HepG2 (cell line): ENCODE results near the gene ZCCHC4. TPM values are rescaled to one million over a fixed set of nuclear protein-coding genes. Genes with fewer than 3 reads are reported as not detected.

ENCODE experiments used
- ATAC-seq: fragments of 200-7000 bp; cut with Tn5 transposase; 3 replicates; pipeline ENCODE4 v1.9.1; 2020; ENCODE audit warnings: mild to moderate bottlenecking, moderate library complexity
- BruUV-seq: library from RNA; stranded (reverse); fragments of 400-500 nt; replicated peaks from 2 replicates; lab custom pipeline; 2021; lab: Mats Ljungman, UMichigan
- CTCF ChIA-PET: fragments of 300-600 bp; formaldehyde crosslinking; extraction: SDS; loops from one replicate; lab custom pipeline; 2021; ENCODE audit warnings: low total read pairs, inconsistent platforms, low intra/inter-chr PET ratio; lab: Yijun Ruan, JAX
- POLR2A ChIA-PET: fragments of 350-600 bp; sonication (Branson Sonifier 250); formaldehyde crosslinking; loops from one replicate; lab custom pipeline; 2020; ENCODE audit warnings: antibody characterized with exemption, inconsistent platforms; lab: Yijun Ruan, JAX
- DNase-seq: peaks from one replicate; pipeline ENCODE4 v3.0.0-alpha.2; 2015; ENCODE audit warnings: low spot score
- FAIRE-seq: peaks from 3 replicates; lab custom pipeline; 2011; peaks lifted over from hg19 to GRCh38; lab: Jason Lieb, UNC
- H2AFZ ChIP-seq: one replicate; pipeline ENCODE4 v1.6.1; 2011; ENCODE audit warnings: low read length, inconsistent platforms
- H3K27ac ChIP-seq: fragments of 300-600 bp; 3 replicates; pipeline ENCODE4 v1.8.0; 2011; ENCODE audit warnings: mixed run types, mild to moderate bottlenecking, mixed read lengths, low read length, inconsistent platforms; ENCODE audit not compliant: insufficient read depth; ENCODE audit errors: extremely low read length
- H3K27me3 ChIP-seq, 2 experiments: fragments of 200-600 bp in 1 of 2; 2 replicates in 1 of 2; 3 replicates in 1 of 2; pipeline versions ENCODE4 v1.6.0 to v1.8.0; 2011; ENCODE audit warnings: low read length in 2 of 2, mild to moderate bottlenecking in 2 of 2, moderate library complexity in 2 of 2, inconsistent platforms in 1 of 2; ENCODE audit not compliant: insufficient read depth in 2 of 2, control insufficient read depth in 1 of 2
- H3K36me3 ChIP-seq, 2 experiments: fragments of 200-600 bp in 1 of 2; replicated peaks in 1 of 2; 2 replicates in 1 of 2; 3 replicates in 1 of 2; pipeline versions ENCODE4 v1.5.1 to v1.8.0; 2011; ENCODE audit warnings: low read length in 2 of 2, inconsistent platforms in 1 of 2; ENCODE audit not compliant: insufficient read depth in 2 of 2, control insufficient read depth in 1 of 2
- H3K4me1 ChIP-seq: 2 replicates; pipeline ENCODE4 v1.5.1; 2012; ENCODE audit warnings: low read length, inconsistent platforms; ENCODE audit not compliant: insufficient read depth
- H3K4me2 ChIP-seq: 2 replicates; pipeline ENCODE4 v1.6.0; 2011; ENCODE audit warnings: low read depth, low read length, inconsistent platforms
- H3K4me3 ChIP-seq, 3 experiments: fragments of 200-600 bp in 1 of 3; sonication (generic), shearing (Covaris generic) in 1 of 3; replicated peaks in 1 of 3; 2 replicates each; pipeline ENCODE4 v1.5.1; 2011 to 2016; ENCODE audit warnings: low read length in 3 of 3, inconsistent platforms in 2 of 3, low read depth in 2 of 3, mild to moderate bottlenecking in 2 of 3, control low read depth in 1 of 3, mixed read lengths in 1 of 3; ENCODE audit not compliant: insufficient read depth in 1 of 3
- H3K79me2 ChIP-seq: one replicate; pipeline ENCODE4 v1.6.1; 2011; ENCODE audit warnings: low read length, inconsistent platforms; ENCODE audit not compliant: insufficient read depth
- H3K9ac ChIP-seq: 2 replicates; pipeline ENCODE4 v1.6.0; 2011; ENCODE audit warnings: mild to moderate bottlenecking, low read depth, low read length, inconsistent platforms; ENCODE audit not compliant: insufficient read depth
- H3K9me3 ChIP-seq: 2 replicates; pipeline ENCODE4 v1.5.1; 2012; ENCODE audit warnings: mild to moderate bottlenecking, low read length
- H4K20me1 ChIP-seq: 2 replicates; pipeline ENCODE4 v1.6.0; 2011; ENCODE audit warnings: inconsistent platforms, mild to moderate bottlenecking, low read length, moderate library complexity; ENCODE audit not compliant: insufficient read depth
- ATF3 ChIP-seq: sonication (generic); formaldehyde crosslinking; IDR thresholded peaks from 2 replicates; pipeline ENCODE4 v1.4.0; 2020; ENCODE audit warnings: missing genetic modification reagents
- CEBPG ChIP-seq: IDR thresholded peaks from 2 replicates; pipeline ENCODE4 v1.6.1; 2016
- RBM22 ChIP-seq: fragments of 200-400 bp; formaldehyde crosslinking; optimal IDR thresholded peaks from 2 replicates; pipeline ENCODE3; 2017; ENCODE audit warnings: mild to moderate bottlenecking, low read length, moderate library complexity
- SRSF9 ChIP-seq: fragments of 200-400 bp; formaldehyde crosslinking; IDR thresholded peaks from 2 replicates; pipeline ENCODE4 v1.6.1; 2018; ENCODE audit warnings: borderline replicate concordance, mild to moderate bottlenecking, low read depth, low read length; ENCODE audit not compliant: insufficient read depth, poor library complexity, severe bottlenecking
- ZNF724P ChIP-seq: sonication (generic); formaldehyde crosslinking; IDR thresholded peaks from 2 replicates; pipeline ENCODE4 v1.8.0; 2022; ENCODE audit warnings: missing genetic modification reagents, borderline replicate concordance
- WGBS: methylation state at CpG from one replicate; pipeline ENCODE4 v1.1.6; 2017; ENCODE audit warnings: low lambda C conversion rate; 5-methylcytosine and 5-hydroxymethylcytosine counted together
- in situ Hi-C: cut with HindIII; loops from 2 replicates; pipeline ENCODE4 v1.10.0; 2017; ENCODE audit warnings: low pct_unique_long_range_greater_than_20kb; ENCODE audit not compliant: extremely low pct_ligation_motif_present
- intact Hi-C: fragments of 100-400 bp; cut with micrococcal nuclease; formaldehyde crosslinking; loops from one replicate; pipeline ENCODE4 v1.10.0; 2022; ENCODE audit not compliant: unreplicated experiment
- polyA plus RNA-seq, 8 experiments: library from polyadenylated mRNA; depleted of rRNA in 3 of 8; stranded (reverse) in 7 of 8; unstranded in 1 of 8; fragments of >200 nt; fragmentation: Illumina TruSeq in 4 of 8; extraction: Trizol in 4 of 8; gene quantifications; 2 replicates each; pipeline versions ENCODE4 v1.2.1 to v1.2.3, GENCODE V29; 2011 to 2016; ENCODE audit warnings: low read depth in 4 of 8, missing spikeins in 1 of 8, mixed read lengths in 1 of 8; ENCODE audit not compliant: insufficient read depth in 1 of 8
- total RNA-seq, 5 experiments: library from RNA; depleted of rRNA; stranded (reverse); fragments of >200 nt; fragmentation: Illumina TruSeq; extraction: Trizol; gene quantifications; 2 replicates each; pipeline ENCODE4 v1.2.3, GENCODE V29; 2016; ENCODE audit warnings: low read depth in 1 of 5

The ZCCHC4 gene
- total and polyA plus RNA-seq, 2 of the 13 experiments (the other 11 are each of a cell fraction or from before 2014, with no cell fraction given): 13.2 to 15.0 TPM

GRCh38 chr4:25383647-25384046, 71.1 kb downstream of the ZCCHC4 start:
- no peak for TF ChIP-seq RBM22
- Histone ChIP-seq H3K4me3 (no peak overlapping the region), H3K4me2 (no peak overlapping the region), H4K20me1 (no peaks in the 10 kb centered on the region), H3K79me2 (peaks cover 13% of the 10 kb centered on the region), H3K9me3 (no peaks in the 10 kb centered on the region), H2AFZ (no peak overlapping the region), H3K9ac (no peak overlapping the region), H3K27me3 (no peaks in the 10 kb centered on the region), H3K4me1 (peaks cover 14% of the 10 kb centered on the region), H3K27ac (no peak overlapping the region), H3K36me3 (peaks cover 4 to 37% of the 10 kb centered on the region in 2 experiments; a peak in 4 of 5 replicates)
- BruUV-seq: no TSS peak
- ATAC-seq (no peak), DNase-seq (no peak), FAIRE-seq (no peak)
- ChIA-PET POLR2A (no interaction called here), CTCF (no interaction called here)
- intact Hi-C loops (no loop called here), in situ Hi-C loops (no loop called here)
- 96% methylated on average over 2 of the region's 2 CpGs for WGBS

GRCh38 chr4:25386926-25387325, 74.4 kb downstream of the ZCCHC4 start:
- in situ Hi-C loops (no loop called here), intact Hi-C loops (no loop called here)
- WGBS: 93% methylated on average over 2 of the region's 2 CpGs
- BruUV-seq: no TSS peak
- TF ChIP-seq CEBPG (CRISPR knock-in tag) (no peak), ATF3 (CRISPR knock-in tag) (no peak), SRSF9 (no peak), ZNF724P (CRISPR knock-in tag) (no peak)
- Histone ChIP-seq H3K36me3 (peaks cover 2 to 45% of the 10 kb centered on the region in 2 experiments; a peak in 4 of 5 replicates), H3K4me2 (no peak overlapping the region), H3K27ac (no peak overlapping the region), H3K9me3 (no peaks in the 10 kb centered on the region), H3K27me3 (no peaks in the 10 kb centered on the region), H3K79me2 (no peaks in the 10 kb centered on the region), H3K4me3 (no peak overlapping the region), H2AFZ (no peak overlapping the region), H3K4me1 (no peaks in the 10 kb centered on the region), H4K20me1 (no peaks in the 10 kb centered on the region), H3K9ac (no peak overlapping the region)
- DNase-seq (no peak), ATAC-seq (no peak), FAIRE-seq (no peak)
- ChIA-PET POLR2A (no interaction called here), CTCF (no interaction called here)
